Activated T-cell treated with anti-CD3 and anti-CD28 coated beads, Interleukin-2, amount 50 U/mL, for 48 hours (primary cell): ENCODE measurements around the gene DOCK4.
"Not testable (repeated sequence)": the region's sequence is repeated elsewhere in the genome, so short reads cannot be mapped to it uniquely, and the experiment has no call there.

Experiments used
- DNase-seq, 2 experiments: peaks; one replicate each; pipeline ENCODE4 v3.0.0-alpha.2; 2020

The DOCK4 gene

GRCh38 chr7:111927353-111928019 lies 278.7 kb downstream of the DOCK4 start:
- no peak for DNase-seq

DNA sequence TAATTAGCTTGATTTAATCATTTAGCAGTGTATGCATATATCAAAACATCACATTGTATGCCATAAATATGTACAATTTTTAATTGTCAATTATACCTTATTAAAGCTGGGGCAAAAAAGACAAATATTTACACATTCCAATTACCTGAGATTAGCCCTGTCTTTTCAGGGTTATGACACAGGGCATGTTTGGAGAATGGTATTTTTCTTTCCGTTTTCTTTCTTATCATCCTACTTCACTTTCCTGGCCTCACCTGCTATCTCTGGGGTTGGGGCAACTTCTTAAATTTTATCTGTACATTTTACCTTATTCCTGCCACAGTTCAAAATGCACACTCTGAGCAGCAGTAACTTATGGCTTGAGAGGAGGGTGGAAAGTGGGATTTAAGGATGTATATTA lies 285.9 kb downstream of the DOCK4 start:
- DNase-seq = no peak

DNA sequence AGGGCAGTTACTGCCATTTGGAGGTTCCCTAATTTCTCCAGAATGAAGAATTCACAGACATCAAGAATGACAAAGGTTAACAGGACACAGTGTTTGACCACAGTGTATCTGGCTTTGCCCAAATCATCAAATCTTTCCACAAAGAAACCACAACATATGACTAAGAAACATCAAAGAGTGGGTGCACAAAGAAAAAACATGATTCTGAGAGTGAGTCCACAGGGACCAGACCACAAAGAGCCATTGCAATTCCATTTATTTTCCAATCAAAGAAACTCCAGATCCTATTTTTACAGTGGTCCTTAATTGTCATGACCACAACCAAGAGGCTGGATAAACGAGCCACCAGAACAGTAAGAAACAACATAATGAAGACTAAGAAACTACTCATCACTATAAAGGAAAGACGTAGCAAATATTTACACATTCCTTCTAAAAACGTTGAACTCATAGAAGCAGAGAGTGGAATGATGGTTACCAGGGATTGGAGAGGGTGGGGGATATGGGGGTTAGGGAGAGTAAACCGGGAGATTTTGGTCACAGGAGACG lies 286.5 kb downstream of the DOCK4 start:
- DNase-seq = no peak

- DNase-seq = no peak
Observed at GRCh38 chr7:111919164-111919563, 287.0 kb downstream of the DOCK4 start.

- DNase-seq = no peak
Observed at GRCh38 chr7:111918461-111918860, 287.7 kb downstream of the DOCK4 start.

DNA sequence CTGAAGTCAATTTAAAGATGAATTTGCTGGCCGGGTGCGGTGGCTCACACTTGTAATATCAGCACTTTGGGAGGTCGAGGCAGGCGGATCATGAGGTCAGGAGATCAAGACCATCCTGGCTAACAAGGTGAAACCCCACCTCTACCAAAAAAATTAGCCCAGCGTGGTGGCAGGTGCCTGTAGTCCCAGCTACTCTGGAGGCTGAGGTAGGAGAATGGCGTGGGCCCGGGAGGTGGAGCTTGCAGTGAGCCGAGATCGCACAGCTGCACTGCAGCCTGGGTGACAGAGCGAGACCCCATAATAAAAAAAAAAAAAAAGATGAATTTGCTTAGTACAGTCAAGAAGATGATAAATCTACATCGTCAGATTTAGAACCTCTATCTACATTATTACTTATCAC lies 288.8 kb downstream of the DOCK4 start:
- DNase-seq = not testable (repeated sequence)

DNA sequence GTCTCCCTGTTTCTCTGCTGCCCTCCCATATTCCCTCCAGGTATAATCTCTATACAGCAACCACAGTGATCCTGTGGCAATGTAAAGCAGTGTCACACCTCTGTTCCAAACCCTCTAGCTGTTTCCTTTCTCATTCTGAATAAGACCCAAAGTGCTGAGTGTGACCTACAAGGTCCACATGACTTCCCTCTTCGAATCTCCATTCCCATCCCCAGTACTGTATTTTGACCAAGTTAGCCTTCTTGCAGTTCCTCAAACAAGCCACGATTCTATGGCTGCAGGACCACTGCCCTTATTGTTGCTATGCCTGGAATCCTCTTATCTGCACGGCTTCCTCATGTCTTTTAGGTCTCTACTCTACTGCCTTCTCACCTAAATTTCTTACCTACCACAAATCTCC lies 291.9 kb downstream of the DOCK4 start:
- no peak for DNase-seq

DNA sequence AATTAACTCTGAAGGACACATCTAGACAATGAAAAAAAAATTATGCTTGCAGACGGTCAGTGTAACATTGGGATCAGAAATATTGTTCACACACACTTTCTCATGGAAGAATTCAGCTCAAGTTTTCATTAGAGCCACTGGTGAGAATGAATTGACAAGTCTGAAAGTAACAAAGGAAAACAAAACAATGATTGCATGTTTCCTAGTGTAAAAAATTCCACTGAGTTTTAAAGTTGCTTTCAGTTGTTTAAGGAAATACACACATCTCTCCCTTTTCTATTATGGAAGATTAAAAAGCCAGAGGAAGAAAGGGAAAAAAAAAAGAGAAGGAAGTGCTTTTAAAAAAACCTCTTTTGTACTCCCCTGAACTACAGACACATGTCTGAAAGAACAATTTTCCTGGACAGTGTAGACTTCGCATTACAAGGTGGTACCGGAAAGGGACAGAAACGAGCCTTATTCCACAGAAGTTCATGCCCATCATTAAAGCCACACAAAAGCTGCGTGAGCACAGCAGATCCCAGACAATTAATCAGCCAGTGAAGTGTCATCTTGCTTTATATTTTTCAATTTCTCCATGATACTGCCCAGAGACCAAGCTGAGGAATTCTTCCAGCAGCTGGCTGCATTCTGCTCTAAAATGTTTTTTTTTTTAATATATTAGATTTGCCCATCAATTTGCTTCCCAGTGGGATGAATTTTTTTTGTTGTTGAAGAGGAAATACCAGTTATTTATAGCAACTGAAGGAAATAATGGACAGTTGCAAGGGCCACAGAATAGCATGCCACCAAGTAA lies 294.8 kb downstream of the DOCK4 start:
- no peak for DNase-seq

DNA sequence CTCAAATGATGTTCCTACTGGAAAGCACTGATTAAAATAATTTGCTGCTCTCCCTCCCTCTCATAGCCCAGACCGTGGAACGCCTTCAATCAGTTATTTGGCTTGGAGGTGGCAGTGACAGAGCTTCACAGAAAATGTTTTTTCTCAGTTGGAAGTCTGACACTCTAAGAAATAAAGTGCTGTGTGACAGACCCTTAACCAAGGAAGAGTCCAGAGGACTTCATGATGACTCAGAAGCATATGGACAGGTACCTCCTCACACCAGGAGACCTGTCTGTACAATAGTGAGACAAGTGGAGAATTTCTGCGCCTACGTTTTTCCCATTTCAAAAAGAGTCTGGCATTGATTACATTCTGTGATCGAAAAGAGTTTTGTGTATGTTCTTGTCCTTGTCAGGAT lies 295.5 kb downstream of the DOCK4 start:
- no peak for DNase-seq

GRCh38 chr7:111908673-111909072 lies 297.5 kb downstream of the DOCK4 start:
- not testable (repeated sequence) for DNase-seq

DNA sequence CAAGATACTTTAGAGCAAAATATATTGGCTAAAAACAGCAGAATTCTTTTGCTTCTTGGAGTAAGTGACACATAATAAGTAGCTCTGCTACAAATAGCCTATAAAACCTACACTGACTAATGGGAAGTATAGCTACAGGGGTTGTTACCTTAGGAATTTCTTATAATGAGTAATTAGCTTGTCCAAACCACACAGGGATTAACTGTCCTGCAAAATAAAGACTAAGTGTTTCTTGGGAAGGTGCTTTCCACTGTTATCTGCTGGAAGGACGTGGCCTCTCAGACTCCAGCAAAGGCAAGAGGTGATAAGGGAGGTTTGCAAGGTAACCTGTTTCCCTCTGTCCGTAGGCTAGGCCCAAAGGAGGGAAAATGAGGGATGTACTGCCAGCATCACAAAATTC lies 302.4 kb downstream of the DOCK4 start:
- DNase-seq = no peak

DNA sequence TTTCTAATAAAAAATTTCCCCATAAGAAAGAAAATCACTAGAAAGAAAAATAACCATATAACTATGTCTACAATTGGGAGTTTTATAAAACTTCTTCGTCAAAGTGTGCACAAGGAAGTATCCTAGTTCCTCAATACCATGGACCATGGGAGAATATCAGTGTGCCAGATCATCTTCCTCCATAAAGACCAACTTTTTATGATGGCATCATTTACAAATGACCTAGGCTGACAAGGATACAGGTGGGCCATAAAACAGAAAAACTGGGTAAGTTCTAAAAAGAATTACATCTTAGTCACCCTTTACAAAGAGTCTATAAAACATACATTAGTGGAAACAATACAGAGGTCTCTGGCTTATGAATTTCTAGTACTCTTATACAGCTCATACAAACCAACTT lies 303.2 kb downstream of the DOCK4 start:
- DNase-seq = no peak

- DNase-seq = no peak
Observed at GRCh38 chr7:111900283-111900682, 305.9 kb downstream of the DOCK4 start.

- no peak for DNase-seq
Observed at GRCh38 chr7:111895049-111895448, 311.1 kb downstream of the DOCK4 start.

GRCh38 chr7:111894518-111894917 lies 311.7 kb downstream of the DOCK4 start:
- no peak for DNase-seq

- DNase-seq = no peak
Observed at GRCh38 chr7:111893190-111893589, 313.0 kb downstream of the DOCK4 start.

DNA sequence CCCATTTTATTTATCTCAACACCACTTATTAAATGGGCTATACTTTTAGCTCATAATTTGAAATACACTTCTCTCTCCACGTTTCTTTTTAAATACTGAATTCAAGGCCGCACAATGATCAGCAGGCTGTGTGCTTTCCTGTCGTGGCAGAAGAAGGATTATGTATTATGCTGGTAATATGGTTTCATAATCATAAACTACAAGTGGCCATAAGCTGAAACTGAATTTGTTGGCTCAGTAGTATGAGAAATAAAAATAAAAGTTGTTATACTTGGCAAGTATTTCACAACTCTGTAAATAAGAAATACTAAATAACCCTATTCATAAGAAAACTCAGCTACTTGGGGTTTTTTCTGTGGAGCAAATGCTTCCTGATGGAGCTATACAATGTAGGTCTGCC lies 313.6 kb downstream of the DOCK4 start:
- no peak for DNase-seq

GRCh38 chr7:111887734-111888133 lies 318.5 kb downstream of the DOCK4 start:
- DNase-seq = no peak

DNA sequence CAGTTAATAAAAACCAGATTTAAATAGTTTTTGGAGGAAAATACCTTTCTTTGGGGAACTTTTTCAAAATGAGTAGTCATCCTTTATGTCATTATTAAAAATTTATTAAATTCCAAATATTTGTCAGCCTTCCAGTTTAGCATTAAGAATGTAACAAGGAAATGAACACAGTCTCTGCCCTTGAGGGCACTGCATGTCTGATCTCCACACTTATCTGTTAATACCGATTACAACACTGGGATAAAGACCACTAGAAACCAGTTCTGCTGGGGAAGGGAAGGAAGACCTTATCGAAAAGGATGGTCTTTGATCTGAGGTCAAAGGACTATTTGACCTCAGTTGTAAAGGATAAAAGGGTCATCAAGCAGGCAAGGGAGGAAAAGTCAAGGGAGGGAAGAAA lies 320.0 kb downstream of the DOCK4 start:
- no peak for DNase-seq

GRCh38 chr7:111883241-111883640 lies 323.0 kb downstream of the DOCK4 start:
- DNase-seq = no peak

DNA sequence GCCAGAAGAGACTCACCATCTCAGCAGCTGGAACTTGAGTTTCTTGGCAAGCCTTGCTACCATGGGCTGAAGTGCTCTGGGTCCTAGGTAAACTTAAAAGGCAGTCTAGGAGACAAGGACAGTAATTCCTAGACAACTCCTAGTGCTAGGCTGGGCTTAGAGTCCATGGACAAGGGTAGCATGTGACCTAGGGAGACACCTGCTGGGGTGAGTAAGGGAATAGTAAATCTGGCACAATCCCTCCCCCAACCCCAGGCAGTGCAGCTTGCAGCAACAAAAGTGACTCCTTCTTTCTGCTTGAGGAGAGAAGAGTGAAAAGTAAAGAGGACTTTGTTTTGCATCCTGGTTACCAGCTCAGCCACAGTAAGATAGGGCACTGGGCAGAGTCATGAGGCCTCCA lies 327.4 kb downstream of the DOCK4 start:
- DNase-seq = no peak

- DNase-seq = no peak
Observed at GRCh38 chr7:111877931-111878330, 328.3 kb downstream of the DOCK4 start.

DNA sequence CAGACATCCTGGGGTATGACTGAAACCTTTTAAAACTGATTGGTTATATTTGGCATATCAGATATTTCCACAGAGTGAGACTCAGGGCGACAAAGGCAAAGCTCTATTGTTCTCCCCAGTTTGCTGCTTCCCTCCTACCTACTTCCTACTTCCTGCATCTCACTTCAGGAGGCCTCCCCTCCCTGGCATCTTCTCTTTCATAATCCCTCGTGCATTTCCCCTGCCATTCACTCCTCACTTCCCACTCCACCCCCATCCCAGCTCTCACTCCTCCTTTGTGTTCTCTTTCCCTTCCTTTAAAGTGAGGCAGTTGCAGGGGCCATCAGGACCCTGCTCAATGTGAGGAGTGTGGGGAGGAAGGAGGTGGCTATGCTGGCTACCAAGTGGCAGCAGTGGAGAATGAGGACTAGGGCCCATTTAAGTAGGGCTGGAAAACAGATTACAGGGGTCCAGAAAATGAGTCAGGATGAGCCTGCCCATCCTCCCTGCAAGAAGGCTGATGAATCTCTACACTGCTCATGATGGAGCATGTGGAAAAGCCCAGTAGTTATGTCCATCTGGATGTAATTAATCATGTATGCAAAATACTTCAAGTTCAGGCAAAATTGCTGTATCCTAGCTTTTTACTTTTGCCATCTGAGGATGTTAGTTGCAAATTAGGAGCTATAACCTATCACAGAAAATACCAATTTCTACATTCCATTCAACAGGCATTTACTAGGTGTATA lies 332.1 kb downstream of the DOCK4 start:
- DNase-seq = no peak

DNA sequence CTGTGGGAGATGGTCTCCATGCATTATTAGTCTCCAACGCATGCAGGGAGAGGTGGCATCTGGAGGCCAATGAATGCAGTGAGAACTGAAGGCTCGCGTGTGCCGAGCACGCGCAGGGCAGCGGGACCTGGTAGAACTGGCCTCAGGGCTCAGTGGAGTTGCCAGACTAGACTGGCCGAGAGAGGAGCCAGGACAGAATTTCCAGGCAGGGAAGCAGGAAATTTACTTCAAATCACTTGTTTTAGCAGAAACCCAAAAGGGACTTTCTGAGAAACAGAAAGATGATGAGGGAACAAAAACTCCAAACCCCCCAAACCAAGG lies 332.9 kb downstream of the DOCK4 start:
- DNase-seq = no peak
